MM.1S (cell line): ENCODE measurements around the gene ITPR1.

Source experiments
- EZH2 ChIP-seq: fragments of 300-600 bp; sonication (generic); optimal IDR thresholded peaks from 2 replicates; pipeline ENCODE3; 2017; ENCODE audit warnings: low read depth, mild to moderate bottlenecking, antibody characterized with exemption, low read length, mixed read lengths
- TF ChIP-seq, protein P1 (sequence below): fragments of 300-600 bp; sonication (generic); IDR thresholded peaks from 2 replicates; pipeline ENCODE4 v1.5.1; 2016; ENCODE audit warnings: antibody characterized with exemption, low read length, mixed read lengths

DNA sequence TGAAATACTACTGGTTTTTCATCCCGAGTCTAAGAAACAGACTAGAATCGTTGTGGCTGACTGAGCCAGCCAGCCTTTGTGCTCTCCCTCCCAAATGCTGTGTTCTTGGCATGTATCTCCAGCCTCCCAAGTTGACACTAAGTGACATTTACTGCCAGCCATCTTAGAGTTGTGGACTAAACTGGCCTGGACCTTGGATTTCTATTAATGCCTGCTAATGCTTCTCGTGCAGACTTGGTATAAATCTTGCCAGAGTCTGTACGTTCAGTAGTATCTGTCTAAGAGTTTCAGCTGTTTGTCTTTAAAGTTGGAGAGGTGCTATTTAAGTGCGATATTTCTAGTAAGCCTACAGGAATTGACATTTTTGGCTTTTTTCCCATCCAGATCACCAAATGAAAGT is 319.4 kb downstream of the ITPR1 start:
- TF ChIP-seq, protein P1, sequence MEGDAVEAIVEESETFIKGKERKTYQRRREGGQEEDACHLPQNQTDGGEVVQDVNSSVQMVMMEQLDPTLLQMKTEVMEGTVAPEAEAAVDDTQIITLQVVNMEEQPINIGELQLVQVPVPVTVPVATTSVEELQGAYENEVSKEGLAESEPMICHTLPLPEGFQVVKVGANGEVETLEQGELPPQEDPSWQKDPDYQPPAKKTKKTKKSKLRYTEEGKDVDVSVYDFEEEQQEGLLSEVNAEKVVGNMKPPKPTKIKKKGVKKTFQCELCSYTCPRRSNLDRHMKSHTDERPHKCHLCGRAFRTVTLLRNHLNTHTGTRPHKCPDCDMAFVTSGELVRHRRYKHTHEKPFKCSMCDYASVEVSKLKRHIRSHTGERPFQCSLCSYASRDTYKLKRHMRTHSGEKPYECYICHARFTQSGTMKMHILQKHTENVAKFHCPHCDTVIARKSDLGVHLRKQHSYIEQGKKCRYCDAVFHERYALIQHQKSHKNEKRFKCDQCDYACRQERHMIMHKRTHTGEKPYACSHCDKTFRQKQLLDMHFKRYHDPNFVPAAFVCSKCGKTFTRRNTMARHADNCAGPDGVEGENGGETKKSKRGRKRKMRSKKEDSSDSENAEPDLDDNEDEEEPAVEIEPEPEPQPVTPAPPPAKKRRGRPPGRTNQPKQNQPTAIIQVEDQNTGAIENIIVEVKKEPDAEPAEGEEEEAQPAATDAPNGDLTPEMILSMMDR = no peak
- no peak for TF ChIP-seq EZH2
